GM18508 (cell line): Measurements from ENCODE around the gene GPR17.

Source experiments
- ATAC-seq: cut with Tn5 transposase; IDR thresholded peaks from one replicate; pipeline ENCODE4 v1.9.1; 2021; ENCODE audit warnings: moderate number of reproducible peaks; ENCODE audit not compliant: insufficient read depth, unreplicated experiment

GPR17 gene

GRCh38 chr2:127651381-127651809 is 5.4 kb downstream of the GPR17 start:
- no peak for ATAC-seq

GRCh38 chr2:127651971-127652550 is 6.1 kb downstream of the GPR17 start:
- ATAC-seq, result no peak

- no peak for ATAC-seq
Measured at GRCh38 chr2:127652786-127653357, 6.9 kb downstream of the GPR17 start.

GRCh38 chr2:127653421-127654083 is 7.6 kb downstream of the GPR17 start:
- no peak for ATAC-seq

- no peak for ATAC-seq
Measured at GRCh38 chr2:127654084-127654837, 8.3 kb downstream of the GPR17 start.

GRCh38 chr2:127654838-127655175 is 8.9 kb downstream of the GPR17 start:
- no peak for ATAC-seq

- ATAC-seq, result no peak
Measured at GRCh38 chr2:127655209-127656073, 9.5 kb downstream of the GPR17 start.

- ATAC-seq, result no peak
Measured at GRCh38 chr2:127656569-127657231, 10.7 kb downstream of the GPR17 start.

GRCh38 chr2:127657232-127657595 is 11.3 kb downstream of the GPR17 start:
- no peak for ATAC-seq

- ATAC-seq, result no peak
Measured at GRCh38 chr2:127658146-127658545, 12.2 kb downstream of the GPR17 start.

- ATAC-seq, result no peak
Measured at GRCh38 chr2:127658641-127659407, 12.9 kb downstream of the GPR17 start.

- no peak for ATAC-seq
Measured at GRCh38 chr2:127659408-127660290, 13.7 kb downstream of the GPR17 start.

GRCh38 chr2:127660291-127660578 is 14.3 kb downstream of the GPR17 start:
- ATAC-seq, result no peak

GRCh38 chr2:127661072-127661649 is 15.2 kb downstream of the GPR17 start:
- no peak for ATAC-seq

GRCh38 chr2:127661949-127662510 is 16.1 kb downstream of the GPR17 start:
- ATAC-seq, result no peak

- no peak for ATAC-seq
Measured at GRCh38 chr2:127662937-127663565, 17.1 kb downstream of the GPR17 start.

- no peak for ATAC-seq
Measured at GRCh38 chr2:127663566-127664064, 17.7 kb downstream of the GPR17 start.
